Stomach (tissue), 4 donors: ENCODE results near the gene SRMS.

Experiments used
- CTCF ChIP-seq, 7 experiments: fragments of 450-650 bp in 4 of 7; fragments of 200-600 bp in 3 of 7; sonication (generic) in 3 of 7; IDR thresholded peaks; one replicate each; pipeline ENCODE4 v1.5.1; 2016 to 2019; ENCODE audit warnings: antibody characterized with exemption in 7 of 7, control low read depth in 2 of 7, mild to moderate bottlenecking in 1 of 7
- EP300 ChIP-seq: sonication (generic); formaldehyde crosslinking; IDR thresholded peaks from one replicate; pipeline ENCODE4 v1.6.1; 2017; ENCODE audit warnings: antibody characterized with exemption
- POLR2A ChIP-seq, 4 donors: fragments of 450-650 bp; IDR thresholded peaks; one replicate each; pipeline ENCODE4 v1.6.1; 2016; ENCODE audit warnings: antibody characterized with exemption in 4 of 4, control low read depth in 2 of 4, mild to moderate bottlenecking in 1 of 4, moderate library complexity in 1 of 4
- POLR2AphosphoS5 ChIP-seq, 3 donors: sonication (generic); formaldehyde crosslinking; IDR thresholded peaks; one replicate each; pipeline ENCODE4 v1.6.1; 2016; ENCODE audit warnings: antibody characterized with exemption in 3 of 3

- TF ChIP-seq CTCF (IDR thresholded peaks at IDR 0.05) = no peak
- TF ChIP-seq POLR2A (IDR thresholded peaks at IDR 0.05) = no peak
- no peak for TF ChIP-seq EP300
- TF ChIP-seq POLR2AphosphoS5 (IDR thresholded peaks at IDR 0.05) = no peak
These were observed 42.3 kb downstream of the SRMS start for GRCh38 chr20:63505281-63505680.
